Body of pancreas (tissue), 4 donors: ENCODE measurements around the gene ARHGAP6. TPM values are rescaled to one million over a fixed set of nuclear protein-coding genes. Genes with fewer than 3 reads are reported as not detected.
A peak's percentile ranks its signal among the peaks of the same experiment; 100 is the strongest.

Source experiments
- ATAC-seq: fragments of 150-250 bp; one replicate; pipeline ENCODE4 v1.9.1; 2016
- DNase-seq, 4 donors: peaks; one replicate each; pipeline ENCODE4 v3.0.0-alpha.2; 2019
- H3K27ac ChIP-seq, 4 donors: fragments of 200-600 bp; sonication (generic); 1 replicate in 3 of 4; 2 replicates in 1 of 4; pipeline versions ENCODE4 v1.5.1 to v1.6.1; 2016 to 2019; ENCODE audit warnings: mild to moderate bottlenecking in 1 of 4, mixed read lengths in 1 of 4, moderate library complexity in 1 of 4
- H3K27me3 ChIP-seq, 2 donors: fragments of 200-600 bp; sonication (generic); one replicate each; pipeline ENCODE4 v1.6.0; 2016; ENCODE audit warnings: mild to moderate bottlenecking in 1 of 2
- H3K36me3 ChIP-seq, 2 donors: fragments of 200-600 bp; sonication (generic); replicated peaks in 1 of 2; 2 replicates each; pipeline ENCODE4 v1.5.1; 2016; ENCODE audit warnings: low read depth in 2 of 2; ENCODE audit not compliant: insufficient read depth in 1 of 2
- H3K4me1 ChIP-seq: fragments of 200-600 bp; sonication (generic); one replicate; pipeline ENCODE4 v1.6.0; 2016
- H3K4me3 ChIP-seq, 2 donors: fragments of 200-600 bp; sonication (generic); 1 replicate in 1 of 2; 2 replicates in 1 of 2; pipeline ENCODE4 v1.5.1; 2016 to 2019
- H3K9me3 ChIP-seq, 3 donors: fragments of 200-600 bp; sonication (generic); 1 replicate in 2 of 3; 2 replicates in 1 of 3; pipeline ENCODE4 v1.5.1; 2016
- CTCF ChIP-seq, 7 experiments: fragments of 450-650 bp in 4 of 7; fragments of 200-600 bp in 3 of 7; sonication (generic) in 3 of 7; IDR thresholded peaks; one replicate each; pipeline ENCODE4 v1.5.1; 2016 to 2019; ENCODE audit warnings: antibody characterized with exemption in 7 of 7
- POLR2A ChIP-seq, 3 donors: fragments of 450-650 bp; IDR thresholded peaks; one replicate each; pipeline ENCODE4 v1.6.1; 2016; ENCODE audit warnings: antibody characterized with exemption in 3 of 3, mild to moderate bottlenecking in 2 of 3
- WGBS, 2 donors: methylation state at CpG; one replicate each; pipeline ENCODE4 v1.1.5; 2017; 5-methylcytosine and 5-hydroxymethylcytosine counted together
- intact Hi-C: fragments of 100-400 bp; cut with DNase I; formaldehyde crosslinking; loops from one replicate; pipeline ENCODE4 v1.15.1; 2023
- total RNA-seq, 2 donors: library from RNA; depleted of rRNA; stranded (reverse); fragments of >200 nt; gene quantifications; one replicate each; pipeline ENCODE4 v1.1.0, GENCODE V29; 2016

The ARHGAP6 gene
- total RNA-seq, 2 donors from 2014 or later: 2.3 to 10.9 TPM

GRCh38 chrX:11422525-11422857 is 243.2 kb downstream of the ARHGAP6 start:
- peak; percentile 30 for ATAC-seq

GRCh38 chrX:11421805-11422524 is 243.8 kb downstream of the ARHGAP6 start:
- H3K4me1 ChIP-seq: no peaks in the 10 kb centered on the region
- H3K36me3 ChIP-seq: no peaks in the 10 kb centered on the region
- no peak overlapping the region for H3K4me3 ChIP-seq
- H3K27me3 ChIP-seq: no peaks in the 10 kb centered on the region
- DNase-seq (no peak), ATAC-seq (no peak)
- intact Hi-C loops: no loop called here
- no peaks in the 10 kb centered on the region for H3K9me3 ChIP-seq
- peak overlapping the region in 1 of 4 donors; percentile 21 for H3K27ac ChIP-seq
- TF ChIP-seq CTCF (IDR thresholded peaks at IDR 0.05): no peak
- no peak for TF ChIP-seq POLR2A (IDR thresholded peaks at IDR 0.05)
- 31 to 55% methylated on average over 5 of the region's 5 CpGs for WGBS, 2 donors

More at GRCh38 chrX:11422525-11422857, 243.2 kb downstream of the ARHGAP6 start:
- no peak for DNase-seq
- no peaks in the 10 kb centered on the region for H3K9me3 ChIP-seq
- intact Hi-C loops: no loop called here
- no peaks in the 10 kb centered on the region for H3K36me3 ChIP-seq
- TF ChIP-seq CTCF (IDR thresholded peaks at IDR 0.05) (no peak), POLR2A (IDR thresholded peaks at IDR 0.05) (no peak)
- H3K4me3 ChIP-seq: no peak overlapping the region
- no peaks in the 10 kb centered on the region for H3K27me3 ChIP-seq
- no peaks in the 10 kb centered on the region for H3K4me1 ChIP-seq
- H3K27ac ChIP-seq: peak overlapping the region in 1 of 4 donors; percentile 21

GRCh38 chrX:11420851-11421250 is 244.9 kb downstream of the ARHGAP6 start:
- no peak for DNase-seq
- Histone ChIP-seq H3K27ac (no peak overlapping the region), H3K36me3 (no peaks in the 10 kb centered on the region), H3K4me3 (no peak overlapping the region), H3K9me3 (no peaks in the 10 kb centered on the region), H3K27me3 (no peaks in the 10 kb centered on the region), H3K4me1 (no peaks in the 10 kb centered on the region)
- no peak for TF ChIP-seq POLR2A (IDR thresholded peaks at IDR 0.05)
- ATAC-seq: no peak
- WGBS, 2 donors: 80 to 82% methylated on average over 4 of the region's 4 CpGs
- intact Hi-C loops: no loop called here

- H3K27ac ChIP-seq: no peak overlapping the region
- H3K9me3 ChIP-seq: no peaks in the 10 kb centered on the region
- H3K4me3 ChIP-seq: no peak overlapping the region
- DNase-seq (no peak), ATAC-seq (no peak)
- no peaks in the 10 kb centered on the region for H3K4me1 ChIP-seq
- H3K36me3 ChIP-seq: no peaks in the 10 kb centered on the region
- no peak for TF ChIP-seq CTCF (IDR thresholded peaks at IDR 0.05)
- TF ChIP-seq POLR2A (IDR thresholded peaks at IDR 0.05): no peak
- WGBS, 2 donors: 61 to 69% methylated on average over 6 of the region's 6 CpGs
- intact Hi-C loops: no loop called here
- H3K27me3 ChIP-seq: no peaks in the 10 kb centered on the region
Observed at GRCh38 chrX:11419102-11419501, 246.6 kb downstream of the ARHGAP6 start.

- TF ChIP-seq CTCF (IDR thresholded peaks at IDR 0.05) (no peak), POLR2A (IDR thresholded peaks at IDR 0.05) (no peak)
- Histone ChIP-seq H3K36me3 (no peaks in the 10 kb centered on the region), H3K9me3 (no peaks in the 10 kb centered on the region), H3K4me3 (no peak overlapping the region), H3K4me1 (no peaks in the 10 kb centered on the region), H3K27me3 (no peaks in the 10 kb centered on the region), H3K27ac (no peak overlapping the region)
- ATAC-seq (no peak), DNase-seq (no peak)
- intact Hi-C loops: no loop called here
- WGBS, 2 donors: 80 to 88% methylated on average over 13 of the region's 13 CpGs
Observed at GRCh38 chrX:11416600-11416999, 249.1 kb downstream of the ARHGAP6 start.
